Measurements from ENCODE around the gene NCOA3.

- TF ChIP-seq PPARA (CRISPR knock-in tag; IDR thresholded peaks at IDR 0.05; ENCODE audit: borderline replicate concordance) (no peak), TSHZ2 (CRISPR knock-in tag; IDR thresholded peaks at IDR 0.05) (no peak; the same call in 1 of the 2 replicates), PATZ1 (CRISPR knock-in tag; IDR thresholded peaks at IDR 0.05; ENCODE audit: borderline replicate concordance) (no peak), SNAI2 (CRISPR knock-in tag; IDR thresholded peaks at IDR 0.05) (no peak), OSR1 (CRISPR knock-in tag; IDR thresholded peaks at IDR 0.05) (no peak), TOX (CRISPR knock-in tag; IDR thresholded peaks at IDR 0.05; ENCODE audit: borderline replicate concordance) (no peak), ZNF8 (CRISPR knock-in tag; IDR thresholded peaks at IDR 0.05) (no peak), ZNF565 (CRISPR knock-in tag; conservative IDR thresholded peaks at IDR 0.05; ENCODE audit: low read depth) (no peak)
Measured at GRCh38 chr20:47577314-47577713, 75.6 kb downstream of the NCOA3 start.
